GM12891 (cell line): ENCODE data around the gene SLC1A5.

Experiments
- POLR2A ChIP-seq: IDR thresholded peaks from 2 replicates; pipeline ENCODE4 v1.6.1; 2011; ENCODE audit warnings: low read depth, low read length, control low read depth
- POLR2AphosphoS5 ChIP-seq: IDR thresholded peaks from 2 replicates; pipeline ENCODE4 v1.6.1; 2011; ENCODE audit warnings: low read depth, low read length, control low read depth

DNA sequence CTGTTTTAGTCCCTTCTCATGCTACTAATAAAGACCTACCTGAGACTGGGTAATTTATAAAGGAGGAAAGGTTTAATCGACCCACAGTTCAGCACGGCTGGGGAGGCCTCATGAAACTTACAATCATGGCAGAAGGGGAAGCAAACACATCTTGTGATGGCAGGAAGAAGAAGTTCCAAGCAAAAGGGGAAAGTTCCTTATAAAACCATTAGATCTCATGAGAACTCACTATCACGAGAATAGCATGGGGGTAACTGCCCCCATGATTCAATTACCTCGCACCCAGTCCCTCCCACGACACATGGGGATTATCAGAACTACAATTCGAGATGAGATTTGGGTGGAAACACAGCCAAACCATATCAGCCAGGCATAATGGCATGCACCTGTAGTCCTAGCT lies 29.2 kb downstream of the SLC1A5 start:
- TF ChIP-seq POLR2A (no peak), POLR2AphosphoS5 (no peak)
